Measurements from ENCODE around the gene COL5A1.

The COL5A1 gene

GRCh38 chr9:134728021-134728795 is 86.6 kb downstream of the COL5A1 start:
- Histone ChIP-seq H3K4me2 (ENCODE audit: low read length) (no peak overlapping the region), H3K4me3 (ENCODE audit: low read depth, low read length, poor library complexity, severe bottlenecking) (no peak overlapping the region), H3K9ac (ENCODE audit: low read length) (no peak overlapping the region), H3K9me3 (ENCODE audit: low read length) (no peaks in the 10 kb centered on the region), H3K9me2 (ENCODE audit: low read depth, low read length) (no peaks in the 10 kb centered on the region), H4K20me1 (ENCODE audit: insufficient read depth, low read length) (no peaks in the 10 kb centered on the region), H2AFZ (ENCODE audit: low read length) (no peak overlapping the region), H3K36me3 (ENCODE audit: insufficient read depth, low read length) (no peaks in the 10 kb centered on the region), H3K79me2 (ENCODE audit: insufficient read depth, low read length) (no peaks in the 10 kb centered on the region), H3F3A (ENCODE audit: insufficient read depth, low read length) (no peaks in the 10 kb centered on the region), H3K4me1 (ENCODE audit: insufficient read depth, low read length, severe bottlenecking) (no peaks in the 10 kb centered on the region), H3K27me3 (ENCODE audit: insufficient read depth, low read length) (no peaks in the 10 kb centered on the region; the same call in 1 of the 2 replicates), H3K27ac (ENCODE audit: low read depth, low read length, poor library complexity, severe bottlenecking) (no peak overlapping the region)
- TF ChIP-seq EZH2 (IDR thresholded peaks at IDR 0.05; ENCODE audit: borderline replicate concordance, low read length) (no peak), CTCF (IDR thresholded peaks at IDR 0.05; ENCODE audit: low read length) (no peak)

- Histone ChIP-seq H3F3A (ENCODE audit: insufficient read depth, low read length) (no peaks in the 10 kb centered on the region), H3K36me3 (ENCODE audit: insufficient read depth, low read length) (no peaks in the 10 kb centered on the region), H3K9me3 (ENCODE audit: low read length) (no peaks in the 10 kb centered on the region), H3K4me1 (ENCODE audit: insufficient read depth, low read length, severe bottlenecking) (no peaks in the 10 kb centered on the region), H3K4me3 (ENCODE audit: low read depth, low read length, poor library complexity, severe bottlenecking) (no peak overlapping the region), H3K27me3 (ENCODE audit: insufficient read depth, low read length) (no peaks in the 10 kb centered on the region; the same call in 1 of the 2 replicates), H3K9ac (ENCODE audit: low read length) (no peak overlapping the region), H3K27ac (ENCODE audit: low read depth, low read length, poor library complexity, severe bottlenecking) (no peak overlapping the region), H4K20me1 (ENCODE audit: insufficient read depth, low read length) (no peaks in the 10 kb centered on the region), H3K9me2 (ENCODE audit: low read depth, low read length) (no peaks in the 10 kb centered on the region), H3K4me2 (ENCODE audit: low read length) (no peak overlapping the region), H2AFZ (ENCODE audit: low read length) (no peak overlapping the region), H3K79me2 (ENCODE audit: insufficient read depth, low read length) (no peaks in the 10 kb centered on the region)
- TF ChIP-seq CTCF (IDR thresholded peaks at IDR 0.05; ENCODE audit: low read length) (no peak), EZH2 (IDR thresholded peaks at IDR 0.05; ENCODE audit: borderline replicate concordance, low read length) (no peak)
Measured at GRCh38 chr9:134728801-134729495, 87.3 kb downstream of the COL5A1 start.

- no peak overlapping the region for H3K4me3 ChIP-seq (ENCODE audit: low read depth, low read length, poor library complexity, severe bottlenecking)
- H3F3A ChIP-seq (ENCODE audit: insufficient read depth, low read length), result no peaks in the 10 kb centered on the region
- TF ChIP-seq EZH2 (IDR thresholded peaks at IDR 0.05; ENCODE audit: borderline replicate concordance, low read length) (no peak), CTCF (IDR thresholded peaks at IDR 0.05; ENCODE audit: low read length) (no peak)
- no peak overlapping the region for H3K27ac ChIP-seq (ENCODE audit: low read depth, low read length, poor library complexity, severe bottlenecking)
- H3K36me3 ChIP-seq (ENCODE audit: insufficient read depth, low read length), result no peaks in the 10 kb centered on the region
- no peaks in the 10 kb centered on the region for H3K9me3 ChIP-seq (ENCODE audit: low read length)
- H3K79me2 ChIP-seq (ENCODE audit: insufficient read depth, low read length), result no peaks in the 10 kb centered on the region
- no peak overlapping the region for H2AFZ ChIP-seq (ENCODE audit: low read length)
- no peaks in the 10 kb centered on the region for H4K20me1 ChIP-seq (ENCODE audit: insufficient read depth, low read length)
- no peak overlapping the region for H3K9ac ChIP-seq (ENCODE audit: low read length)
- no peaks in the 10 kb centered on the region for H3K9me2 ChIP-seq (ENCODE audit: low read depth, low read length)
- no peaks in the 10 kb centered on the region for H3K4me1 ChIP-seq (ENCODE audit: insufficient read depth, low read length, severe bottlenecking)
- no peaks in the 10 kb centered on the region; the same call in 1 of the 2 replicates for H3K27me3 ChIP-seq (ENCODE audit: insufficient read depth, low read length)
- H3K4me2 ChIP-seq (ENCODE audit: low read length), result no peak overlapping the region
Measured at GRCh38 chr9:134730011-134730760, 88.6 kb downstream of the COL5A1 start.

Data from OCI-LY1 (cell line).